Mammary epithelial cell (primary cell): Measurements from ENCODE around the gene EIF1.

ENCODE experiments used
- CTCF ChIP-seq, 2 donors: IDR thresholded peaks in 1 of 2; conservative IDR thresholded peaks in 1 of 2; 2 replicates each; pipeline ENCODE4 v1.5.1; 2011 to 2012; ENCODE audit warnings: inconsistent platforms in 2 of 2, low read length in 2 of 2, mild to moderate bottlenecking in 2 of 2, control low read depth in 1 of 2, low read depth in 1 of 2; ENCODE audit not compliant: insufficient read depth in 1 of 2; ENCODE audit errors: extremely low read depth in 1 of 2
- EZH2 ChIP-seq: IDR thresholded peaks from 2 replicates; pipeline ENCODE4 v1.6.1; 2012; ENCODE audit warnings: low read length, inconsistent platforms, borderline replicate concordance

- no peak for TF ChIP-seq CTCF (conservative IDR thresholded peaks at IDR 0.05 in 1 of 2, IDR thresholded peaks at IDR 0.05 in 1 of 2; ENCODE audit: extremely low read depth in 1 of 2, insufficient read depth in 1 of 2, low read depth in 1 of 2, low read length in 2 of 2)
- TF ChIP-seq EZH2 = no peak
Observed at GRCh38 chr17:41678411-41678906, 10.2 kb upstream of the EIF1 start.
